ENCODE data around the gene GARIN3. TPM values are rescaled to one million over a fixed set of nuclear protein-coding genes. Genes with fewer than 3 reads are reported as not detected.

GARIN3 gene
- total RNA-seq, 2 experiments from 2014 or later: not detected

DNA sequence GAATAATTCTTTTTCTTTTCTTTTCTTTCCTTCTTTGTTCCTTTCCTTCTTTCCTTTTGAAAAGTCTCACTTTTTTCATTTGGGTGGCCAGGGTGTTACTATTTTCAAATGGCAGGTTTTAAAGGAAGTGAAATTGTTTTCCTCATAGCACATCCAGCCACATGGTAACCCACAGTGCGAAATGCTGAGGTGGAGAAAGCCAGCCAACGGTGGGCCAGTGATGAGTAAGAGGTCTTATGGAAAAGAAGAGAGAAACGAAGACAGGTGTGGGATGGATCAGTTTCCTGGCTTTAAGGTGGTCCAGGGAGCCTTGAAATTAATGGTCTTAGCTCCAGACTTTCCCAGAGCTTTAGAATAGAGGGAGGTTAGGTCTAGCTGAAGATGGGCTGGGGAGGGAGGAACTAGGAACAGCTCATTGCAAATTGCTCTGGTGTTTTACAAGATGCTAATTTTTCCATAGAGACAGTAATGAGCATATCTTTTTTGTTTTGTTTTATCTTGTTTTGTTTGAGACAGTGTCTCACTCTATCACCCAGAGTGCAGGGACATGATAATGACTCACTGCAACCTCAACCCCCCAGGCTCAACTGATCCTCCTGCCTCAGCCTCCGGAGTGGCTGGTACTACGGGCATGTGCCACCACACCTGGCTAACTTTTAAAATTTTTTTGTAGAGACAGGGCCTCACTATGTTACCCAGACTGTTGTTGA lies 32.4 kb upstream of the GARIN3 start:
- H3K9me3 ChIP-seq (ENCODE audit: low read length): no peaks in the 10 kb centered on the region
- POLR2A ChIA-PET: interaction anchor here (0.6 to 1.3 kb wide), 3 partner anchors 10 to 725 kb away, joined by 3 to 4 read pairs (median 3); partner anchors contain the start of gene ITK
- TF ChIP-seq EZH2phosphoT487 (IDR thresholded peaks at IDR 0.05; ENCODE audit: borderline replicate concordance, low read depth, low read length) (no peak), CTCF (conservative IDR thresholded peaks at IDR 0.05; ENCODE audit: low read length) (no peak)
- no peak overlapping the region for H3K4me2 ChIP-seq (ENCODE audit: low read length)
- H3K4me3 ChIP-seq (ENCODE audit: low read depth, low read length, poor library complexity, severe bottlenecking): no peak overlapping the region
- H3K27ac ChIP-seq (ENCODE audit: low read depth, low read length, poor library complexity, severe bottlenecking): no peak overlapping the region
- H4K20me1 ChIP-seq (ENCODE audit: insufficient read depth, low read length): no peaks in the 10 kb centered on the region
- no TSS peak for BruUV-seq (replicated peaks)
- no peaks in the 10 kb centered on the region for H3K79me2 ChIP-seq (ENCODE audit: insufficient read depth, low read depth, low read length)
- intact Hi-C loops (cut with micrococcal nuclease; ENCODE audit: unreplicated experiment): no loop called here
- DNase-seq (ENCODE audit: low spot score): no peak
- CTCF ChIA-PET (ENCODE audit: unreplicated experiment): no interaction called here
- H3K9me2 ChIP-seq (ENCODE audit: insufficient read depth, low read length): no peaks in the 10 kb centered on the region
- H2AFZ ChIP-seq (ENCODE audit: low read length): no peak overlapping the region
- H3K4me1 ChIP-seq (ENCODE audit: insufficient read depth, low read length, poor library complexity, severe bottlenecking): no peaks in the 10 kb centered on the region
- H3K36me3 ChIP-seq (ENCODE audit: insufficient read depth, low read length): no peaks in the 10 kb centered on the region

DNA sequence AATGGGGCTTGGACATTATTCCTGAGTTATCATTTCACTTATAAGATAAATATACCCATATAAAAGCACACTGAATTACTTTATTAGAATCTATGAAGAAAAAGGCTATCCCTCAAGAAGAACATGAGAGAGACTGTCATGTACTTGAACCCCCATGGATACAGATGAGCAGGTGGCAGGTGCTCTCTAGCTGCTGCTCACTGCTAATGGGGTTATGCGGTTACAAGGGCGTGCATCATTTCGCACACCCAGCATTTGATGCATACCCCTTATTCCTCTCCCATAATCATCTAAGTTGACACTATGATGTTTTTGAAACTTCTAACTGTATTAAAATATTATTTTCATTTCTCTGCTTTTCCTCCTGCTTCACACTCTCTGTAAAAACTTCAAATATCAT lies 31.0 kb upstream of the GARIN3 start:
- H3K9me2 ChIP-seq (ENCODE audit: insufficient read depth, low read length): no peaks in the 10 kb centered on the region
- H3K4me3 ChIP-seq (ENCODE audit: low read depth, low read length, poor library complexity, severe bottlenecking): no peak overlapping the region
- no peaks in the 10 kb centered on the region for H3K4me1 ChIP-seq (ENCODE audit: insufficient read depth, low read length, poor library complexity, severe bottlenecking)
- DNase-seq (ENCODE audit: low spot score): no peak
- no peaks in the 10 kb centered on the region for H3K9me3 ChIP-seq (ENCODE audit: low read length)
- intact Hi-C loops (cut with micrococcal nuclease; ENCODE audit: unreplicated experiment): no loop called here
- no peak overlapping the region for H3K27ac ChIP-seq (ENCODE audit: low read depth, low read length, poor library complexity, severe bottlenecking)
- no peaks in the 10 kb centered on the region for H3K79me2 ChIP-seq (ENCODE audit: insufficient read depth, low read depth, low read length)
- POLR2A ChIA-PET: interaction anchor here (1.4 kb wide), 1 partner anchor 20 kb away, joined by 4 read pairs; no protein-coding TSS in a partner anchor
- CTCF ChIA-PET (ENCODE audit: unreplicated experiment): no interaction called here
- no peaks in the 10 kb centered on the region for H4K20me1 ChIP-seq (ENCODE audit: insufficient read depth, low read length)
- TF ChIP-seq EZH2phosphoT487 (IDR thresholded peaks at IDR 0.05; ENCODE audit: borderline replicate concordance, low read depth, low read length): no peak
- TF ChIP-seq CTCF (conservative IDR thresholded peaks at IDR 0.05; ENCODE audit: low read length): no peak
- BruUV-seq (replicated peaks): no TSS peak
- H3K36me3 ChIP-seq (ENCODE audit: insufficient read depth, low read length): no peaks in the 10 kb centered on the region
- H3K4me2 ChIP-seq (ENCODE audit: low read length): no peak overlapping the region
- no peak overlapping the region for H2AFZ ChIP-seq (ENCODE audit: low read length)

DNA sequence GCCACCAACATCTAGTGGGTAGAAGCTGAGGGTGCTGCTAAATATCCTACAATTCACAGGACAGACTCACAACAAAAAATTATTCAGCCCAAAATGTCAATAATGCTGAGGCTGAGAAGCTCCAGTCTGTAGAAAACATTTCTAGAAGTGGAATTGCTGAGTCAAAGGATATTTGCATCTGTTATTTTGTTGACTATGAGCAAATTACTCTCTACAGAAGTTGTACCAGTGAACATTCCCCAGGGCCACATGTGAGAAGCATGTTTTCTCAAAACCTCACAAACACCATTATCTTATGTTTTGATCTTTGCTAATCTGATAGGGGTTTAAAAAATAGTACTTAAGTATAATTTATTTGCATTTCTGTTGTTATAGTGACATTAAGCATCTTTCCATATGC lies 30.0 kb upstream of the GARIN3 start:
- H3K79me2 ChIP-seq (ENCODE audit: insufficient read depth, low read depth, low read length): no peaks in the 10 kb centered on the region
- H3K9me3 ChIP-seq (ENCODE audit: low read length): no peaks in the 10 kb centered on the region
- no peak overlapping the region for H2AFZ ChIP-seq (ENCODE audit: low read length)
- H3K4me2 ChIP-seq (ENCODE audit: low read length): no peak overlapping the region
- no peak overlapping the region for H3K27ac ChIP-seq (ENCODE audit: low read depth, low read length, poor library complexity, severe bottlenecking)
- ChIA-PET POLR2A (interaction anchor here (0.7 to 1.4 kb wide), 2 partner anchors 21 to 23 kb away, joined by 3 to 4 read pairs; no protein-coding TSS in a partner anchor), CTCF (ENCODE audit: unreplicated experiment) (no interaction called here)
- no peak overlapping the region for H3K4me3 ChIP-seq (ENCODE audit: low read depth, low read length, poor library complexity, severe bottlenecking)
- H3K4me1 ChIP-seq (ENCODE audit: insufficient read depth, low read length, poor library complexity, severe bottlenecking): no peaks in the 10 kb centered on the region
- DNase-seq (ENCODE audit: low spot score): no peak
- intact Hi-C loops (cut with micrococcal nuclease; ENCODE audit: unreplicated experiment): no loop called here
- no peaks in the 10 kb centered on the region for H3K36me3 ChIP-seq (ENCODE audit: insufficient read depth, low read length)
- H4K20me1 ChIP-seq (ENCODE audit: insufficient read depth, low read length): no peaks in the 10 kb centered on the region
- TF ChIP-seq EZH2phosphoT487 (IDR thresholded peaks at IDR 0.05; ENCODE audit: borderline replicate concordance, low read depth, low read length) (no peak), CTCF (conservative IDR thresholded peaks at IDR 0.05; ENCODE audit: low read length) (no peak)
- no peaks in the 10 kb centered on the region for H3K9me2 ChIP-seq (ENCODE audit: insufficient read depth, low read length)
- BruUV-seq (replicated peaks): no TSS peak

Data from OCI-LY7 (cell line).